K562 (cell line): Measurements from ENCODE around the gene RAB12. TPM values are rescaled to one million over a fixed set of nuclear protein-coding genes. Genes with fewer than 3 reads are reported as not detected.

Source experiments
- ATAC-seq: fragments of 200-7000 bp; cut with Tn5 transposase; 3 replicates; pipeline ENCODE4 v1.9.1; 2020; ENCODE audit warnings: moderate library complexity
- BruUV-seq: library from RNA; stranded (reverse); fragments of 400-500 nt; replicated peaks from 2 replicates; lab custom pipeline; 2021; lab: Mats Ljungman, UMichigan
- CTCF ChIA-PET: fragments of 300-600 bp; formaldehyde crosslinking; extraction: SDS; loops from one replicate; lab custom pipeline; 2021; ENCODE audit warnings: low intra/inter-chr PET ratio; lab: Yijun Ruan, JAX
- POLR2A ChIA-PET: fragments of 300-600, 350-650 bp; sonication (Branson Sonifier 250); formaldehyde crosslinking; extraction: SDS; loops from one replicate; lab custom pipeline; 2021; ENCODE audit warnings: antibody characterized with exemption, inconsistent platforms; lab: Yijun Ruan, JAX
- DNase-seq, 4 experiments: peaks; one replicate each; pipeline versions ENCODE4 v3.0.0 to v3.0.0-alpha.2; 2011 to 2018; ENCODE audit warnings: low spot score in 3 of 4, mixed read lengths in 3 of 4; ENCODE audit errors: extremely low read depth in 1 of 4
- FAIRE-seq: peaks from 2 replicates; lab custom pipeline; 2011; peaks lifted over from hg19 to GRCh38; lab: Jason Lieb, UNC
- H2AFZ ChIP-seq: 2 replicates; pipeline ENCODE4 v1.6.0; 2011; ENCODE audit warnings: low read depth, low read length, control low read depth, inconsistent platforms
- H3K27ac ChIP-seq: fragments of 200-600 bp; 3 replicates; pipeline ENCODE4 v1.8.0; 2011; ENCODE audit warnings: low read depth, mild to moderate bottlenecking, control low read depth, inconsistent platforms, low read length, moderate library complexity, mixed read lengths; ENCODE audit errors: extremely low read depth
- H3K27me3 ChIP-seq, 2 experiments: fragments of 300-600 bp in 1 of 2; 2 replicates in 1 of 2; 3 replicates in 1 of 2; pipeline versions ENCODE4 v1.6.0 to v1.8.0; 2011; ENCODE audit warnings: inconsistent platforms in 2 of 2, low read length in 2 of 2, mild to moderate bottlenecking in 1 of 2, mixed read lengths in 1 of 2, moderate library complexity in 1 of 2; ENCODE audit not compliant: control insufficient read depth in 2 of 2, insufficient read depth in 2 of 2
- H3K36me3 ChIP-seq: fragments of 300-600 bp; 3 replicates; pipeline ENCODE4 v1.8.0; 2011; ENCODE audit warnings: mild to moderate bottlenecking, low read length, inconsistent platforms; ENCODE audit not compliant: control insufficient read depth, insufficient read depth
- H3K4me1 ChIP-seq, 2 experiments: fragments of 200-600 bp in 1 of 2; replicated peaks in 1 of 2; 2 replicates in 1 of 2; 3 replicates in 1 of 2; pipeline versions ENCODE4 v1.5.1 to v1.8.0; 2011; ENCODE audit warnings: inconsistent platforms in 2 of 2, low read length in 2 of 2, mild to moderate bottlenecking in 1 of 2, mixed read lengths in 1 of 2, moderate library complexity in 1 of 2; ENCODE audit not compliant: control insufficient read depth in 2 of 2, insufficient read depth in 2 of 2
- H3K4me2 ChIP-seq: 2 replicates; pipeline ENCODE4 v1.6.1; 2011; ENCODE audit warnings: low read length, control low read depth, inconsistent platforms, mixed read lengths; ENCODE audit not compliant: insufficient read depth
- H3K4me3 ChIP-seq: fragments of 200-600 bp; sonication (generic), shearing (Covaris generic); 2 replicates; pipeline ENCODE4 v1.5.1; 2016; ENCODE audit warnings: control low read depth, inconsistent platforms
- H3K79me2 ChIP-seq: fragments of 200-600 bp; 3 replicates; pipeline ENCODE4 v1.8.0; 2011; ENCODE audit warnings: low read length, inconsistent platforms; ENCODE audit not compliant: control insufficient read depth, insufficient read depth
- H3K9ac ChIP-seq, 2 experiments: 2 replicates each; pipeline versions ENCODE4 v1.6.0 to v1.6.1; 2011; ENCODE audit warnings: low read depth in 2 of 2, low read length in 2 of 2, control low read depth in 1 of 2, inconsistent platforms in 1 of 2, mild to moderate bottlenecking in 1 of 2, mixed read lengths in 1 of 2; ENCODE audit not compliant: insufficient read depth in 1 of 2
- H3K9me1 ChIP-seq: one replicate; pipeline ENCODE4 v1.6.0; 2011; ENCODE audit warnings: inconsistent platforms, mild to moderate bottlenecking, low read length, moderate library complexity; ENCODE audit not compliant: control insufficient read depth, insufficient read depth
- H3K9me3 ChIP-seq: replicated peaks from 2 replicates; pipeline ENCODE4 v1.5.1; 2011; ENCODE audit warnings: low read depth, low read length, inconsistent platforms; ENCODE audit not compliant: control insufficient read depth, insufficient read depth
- H4K20me1 ChIP-seq: replicated peaks from 2 replicates; pipeline ENCODE4 v1.6.1; 2011; ENCODE audit warnings: low read length, inconsistent platforms, mixed read lengths; ENCODE audit not compliant: control insufficient read depth, insufficient read depth
- BMI1 ChIP-seq: fragments of 150-350 bp; IDR thresholded peaks from 2 replicates; pipeline ENCODE4 v1.6.1; 2014; ENCODE audit warnings: low read length
- FOXP1 ChIP-seq: sonication (generic); formaldehyde crosslinking; IDR thresholded peaks from 2 replicates; pipeline ENCODE4 v1.8.0; 2022; ENCODE audit warnings: mild to moderate bottlenecking, missing genetic modification reagents
- HDGF ChIP-seq: fragments of 450-650 bp; IDR thresholded peaks from 2 replicates; pipeline ENCODE4 v1.6.1; 2016
- KAT2B ChIP-seq: IDR thresholded peaks from one replicate; pipeline ENCODE4 v1.6.1; 2012; ENCODE audit warnings: low read depth, mild to moderate bottlenecking, control low read depth, inconsistent platforms, low read length, moderate library complexity
- MECOM ChIP-seq: fragments of 250-450 bp; sonication (Bioruptor Pico); IDR thresholded peaks from 2 replicates; pipeline ENCODE4 v1.8.0; 2022; ENCODE audit warnings: inconsistent platforms
- NCOA1 ChIP-seq: fragments of 450-650 bp; IDR thresholded peaks from 2 replicates; pipeline ENCODE4 v1.6.1; 2016; ENCODE audit warnings: low read depth
- SMARCA4 ChIP-seq: fragments of 450-650 bp; IDR thresholded peaks from 2 replicates; pipeline ENCODE4 v1.6.1; 2016
- THAP7 ChIP-seq: fragments of 250-450 bp; sonication (Bioruptor Pico); IDR thresholded peaks from 2 replicates; pipeline ENCODE4 v1.5.0; 2021
- ZBED1 ChIP-seq: IDR thresholded peaks from 2 replicates; pipeline ENCODE4 v1.6.1; 2014
- ZBTB7A ChIP-seq: IDR thresholded peaks from 2 replicates; pipeline ENCODE4 v1.6.1; 2011; ENCODE audit warnings: low read depth, mild to moderate bottlenecking, low read length, moderate library complexity, borderline replicate concordance; ENCODE audit not compliant: control insufficient read depth
- ZNF766 ChIP-seq: fragments of 200-800 bp; sonication (Bioruptor generic); conservative IDR thresholded peaks from 2 replicates; pipeline ENCODE4 v1.6.1; 2016; ENCODE audit warnings: missing genetic modification characterization, missing compliant biosample characterization
- ZNF778 ChIP-seq: fragments of 450-650 bp; formaldehyde crosslinking; IDR thresholded peaks from 2 replicates; pipeline ENCODE4 v1.4.0; 2020; ENCODE audit warnings: mild to moderate bottlenecking, moderate library complexity
- WGBS: fragments of 100-300 bp; shearing (Covaris generic); methylation state at CpG from one replicate; pipeline ENCODE4 v1.1.6; 2016; ENCODE audit warnings: low coverage, mixed read lengths; ENCODE audit not compliant: insufficient coverage; ENCODE audit errors: missing lambda C conversion rate; 5-methylcytosine and 5-hydroxymethylcytosine counted together
- in situ Hi-C: fragments of 300-500 bp; cut with MboI; formaldehyde crosslinking; loops from 4 replicates; pipeline ENCODE4 v1.15.0; 2018; ENCODE audit warnings: inconsistent platforms, mixed read lengths
- intact Hi-C: fragments of 100-400 bp; cut with micrococcal nuclease; formaldehyde crosslinking; loops from 2 replicates; pipeline ENCODE4 v1.14.2; 2022
- polyA plus RNA-seq, 8 experiments: library from polyadenylated mRNA; depleted of rRNA in 4 of 8; stranded (reverse) in 5 of 8; unstranded in 3 of 8; fragments of >200 nt; fragmentation: Nextera tagmentation in 2 of 8; fragmentation: Illumina TruSeq in 1 of 8; extraction: Ambion mirVana in 2 of 8; extraction: Trizol in 1 of 8; gene quantifications; 2 replicates each; pipeline versions ENCODE4 v1.2.1 to v1.2.3, GENCODE V29; 2011 to 2014; ENCODE audit warnings: inconsistent platforms in 1 of 8, missing spikeins in 1 of 8
- total RNA-seq, 7 experiments: library from RNA; depleted of rRNA in 6 of 7; stranded (reverse); fragments of >200 nt in 6 of 7; fragmentation: Illumina TruSeq in 2 of 7; extraction: Trizol in 2 of 7; gene quantifications; 2 replicates each; pipeline versions ENCODE4 v1.2.1 to v1.2.3, GENCODE V29; 2011 to 2021; ENCODE audit warnings: low replicate concordance in 1 of 7
- TF ChIP-seq, protein P1 (sequence below): fragments of 450-650 bp; IDR thresholded peaks from 2 replicates; pipeline ENCODE4 v1.6.1; 2016
- TF ChIP-seq, protein P2 (sequence below), 2 experiments: IDR thresholded peaks in 1 of 2; conservative IDR thresholded peaks in 1 of 2; 2 replicates each; pipeline ENCODE4 v1.6.1; 2016; ENCODE audit warnings: low read depth in 2 of 2, mild to moderate bottlenecking in 1 of 2, missing compliant biosample characterization in 1 of 2, missing genetic modification characterization in 1 of 2, moderate library complexity in 1 of 2

The RAB12 gene
- total and polyA plus RNA-seq, 9 of the 15 experiments (the other 6 are each of a cell fraction or from before 2014, with no cell fraction given), result 0.48 to 21.6 (median 18.8) TPM

DNA sequence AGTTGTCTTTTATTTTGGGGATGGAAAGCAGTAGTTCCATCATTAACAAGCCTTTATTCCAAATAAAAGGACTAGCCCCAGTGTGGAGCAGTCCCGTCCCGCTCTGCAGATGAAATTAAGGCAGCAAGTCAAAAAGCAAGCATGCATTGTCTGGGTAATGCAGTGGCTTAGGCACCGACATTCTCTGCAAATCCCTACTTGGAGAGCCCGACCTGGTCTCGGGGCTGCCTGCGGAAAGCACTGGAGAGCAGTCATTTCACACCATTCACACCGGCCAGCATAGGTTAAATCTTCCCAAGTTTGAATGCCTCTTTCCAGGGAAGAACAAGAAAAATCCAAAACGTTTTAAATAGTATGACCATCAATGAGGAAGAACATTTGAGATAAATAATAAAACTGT, 24.4 kb upstream of the RAB12 start:
- Histone ChIP-seq H4K20me1 (no peaks in the 10 kb centered on the region), H3K36me3 (no peaks in the 10 kb centered on the region), H3K27ac (no peak overlapping the region), H3K4me1 (no peaks in the 10 kb centered on the region), H3K9ac (no peak overlapping the region), H3K4me3 (no peak overlapping the region), H3K9me1 (no peaks in the 10 kb centered on the region), H3K79me2 (no peaks in the 10 kb centered on the region), H3K27me3 (peaks cover 27 to 44% of the 10 kb centered on the region in 2 experiments; a peak in 4 of 5 replicates), H3K9me3 (no peaks in the 10 kb centered on the region), H2AFZ (no peak overlapping the region), H3K4me2 (no peak overlapping the region)
- BruUV-seq, result no TSS peak
- no peak for ATAC-seq
- TF ChIP-seq ZNF766 (CRISPR knock-in tag) (no peak), ZBED1 (no peak), FOXP1 (no peak), THAP7 (CRISPR knock-in tag) (no peak), BMI1 (no peak), HDGF (no peak)
- DNase-seq, result no peak
- in situ Hi-C loops (no loop called here), intact Hi-C loops (no loop called here)
- FAIRE-seq, result no peak
- POLR2A ChIA-PET, result no interaction called here
- 2% methylated on average over 8 of the region's 8 CpGs for WGBS
- CTCF ChIA-PET, result no interaction called here

GRCh38 chr18:8586941-8587340, 22.3 kb upstream of the RAB12 start:
- DNase-seq (no peak), FAIRE-seq (no peak), ATAC-seq (no peak)
- no peaks in the 10 kb centered on the region for H3K4me1 ChIP-seq
- in situ Hi-C loops (no loop called here), intact Hi-C loops (no loop called here)
- no peak overlapping the region for H3K27ac ChIP-seq
- no peak overlapping the region for H3K9ac ChIP-seq
- no TSS peak for BruUV-seq
- no peaks in the 10 kb centered on the region for H3K9me1 ChIP-seq
- no peak overlapping the region for H3K4me2 ChIP-seq
- no peaks in the 10 kb centered on the region for H3K9me3 ChIP-seq
- H3K27me3 ChIP-seq, result peaks cover 27 to 39% of the 10 kb centered on the region in 2 experiments; a peak in 4 of 5 replicates
- no peaks in the 10 kb centered on the region for H4K20me1 ChIP-seq
- ChIA-PET POLR2A (no interaction called here), CTCF (no interaction called here)
- no peak overlapping the region for H3K4me3 ChIP-seq
- H2AFZ ChIP-seq, result no peak overlapping the region
- WGBS, result 3% methylated on average over 4 of the region's 4 CpGs
- H3K36me3 ChIP-seq, result no peaks in the 10 kb centered on the region
- no peaks in the 10 kb centered on the region for H3K79me2 ChIP-seq
- TF ChIP-seq, protein P1, sequence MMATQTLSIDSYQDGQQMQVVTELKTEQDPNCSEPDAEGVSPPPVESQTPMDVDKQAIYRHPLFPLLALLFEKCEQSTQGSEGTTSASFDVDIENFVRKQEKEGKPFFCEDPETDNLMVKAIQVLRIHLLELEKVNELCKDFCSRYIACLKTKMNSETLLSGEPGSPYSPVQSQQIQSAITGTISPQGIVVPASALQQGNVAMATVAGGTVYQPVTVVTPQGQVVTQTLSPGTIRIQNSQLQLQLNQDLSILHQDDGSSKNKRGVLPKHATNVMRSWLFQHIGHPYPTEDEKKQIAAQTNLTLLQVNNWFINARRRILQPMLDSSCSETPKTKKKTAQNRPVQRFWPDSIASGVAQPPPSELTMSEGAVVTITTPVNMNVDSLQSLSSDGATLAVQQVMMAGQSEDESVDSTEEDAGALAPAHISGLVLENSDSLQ, result peak; percentile 80
- TF ChIP-seq ZNF778 (CRISPR knock-in tag) (no peak), ZBTB7A (no peak), NCOA1 (no peak), MECOM (CRISPR knock-in tag) (no peak), KAT2B (no peak), SMARCA4 (no peak)
- TF ChIP-seq, protein P2, sequence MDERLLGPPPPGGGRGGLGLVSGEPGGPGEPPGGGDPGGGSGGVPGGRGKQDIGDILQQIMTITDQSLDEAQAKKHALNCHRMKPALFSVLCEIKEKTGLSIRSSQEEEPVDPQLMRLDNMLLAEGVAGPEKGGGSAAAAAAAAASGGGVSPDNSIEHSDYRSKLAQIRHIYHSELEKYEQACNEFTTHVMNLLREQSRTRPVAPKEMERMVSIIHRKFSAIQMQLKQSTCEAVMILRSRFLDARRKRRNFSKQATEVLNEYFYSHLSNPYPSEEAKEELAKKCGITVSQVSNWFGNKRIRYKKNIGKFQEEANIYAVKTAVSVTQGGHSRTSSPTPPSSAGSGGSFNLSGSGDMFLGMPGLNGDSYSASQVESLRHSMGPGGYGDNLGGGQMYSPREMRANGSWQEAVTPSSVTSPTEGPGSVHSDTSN (CRISPR knock-in tag; IDR thresholded peaks at IDR 0.05; ENCODE audit: low read depth), result no peak
- TF ChIP-seq, protein P2 (tag; conservative IDR thresholded peaks at IDR 0.05; ENCODE audit: low read depth), result peak; percentile 78
